Measurements from ENCODE around the gene DCAF6.

GRCh38 chr1:168091720-168092550 is 155.5 kb downstream of the DCAF6 start:
- TF ChIP-seq TAF1 (IDR thresholded peaks at IDR 0.05; ENCODE audit: borderline replicate concordance, insufficient read depth, low read length) = no peak
- no peak for TF ChIP-seq REST (IDR thresholded peaks at IDR 0.05; ENCODE audit: insufficient read depth in 1 of 2, low read depth in 2 of 2, low read length in 2 of 2)
- TF ChIP-seq SIN3A (IDR thresholded peaks at IDR 0.05; ENCODE audit: borderline replicate concordance, insufficient read depth, low read length) = no peak
- TF ChIP-seq POLR2AphosphoS5 (IDR thresholded peaks at IDR 0.05; ENCODE audit: low read depth, low read length) = no peak

Measured in PFSK-1 (cell line).